HTERT RPE-1 (cell line): ENCODE measurements around the gene NBEA.
"Not testable (repeated sequence)": the region's sequence is repeated elsewhere in the genome, so short reads cannot be mapped to it uniquely, and the experiment has no call there.

Experiments
- in situ Hi-C: fragments of 300-500 bp; cut with MboI; formaldehyde crosslinking; loops from 4 replicates; pipeline ENCODE4 v1.14.3; 2020; ENCODE audit warnings: low sequenced_read_pairs

The NBEA gene

GRCh38 chr13:34944274-34944634 lies 2.2 kb downstream of the NBEA start:
- in situ Hi-C loops, result no loop called here

- in situ Hi-C loops, result no loop called here
These were observed 2.7 kb downstream of the NBEA start for GRCh38 chr13:34944751-34945150.

GRCh38 chr13:34951528-34951927 lies 9.5 kb downstream of the NBEA start:
- in situ Hi-C loops, result no loop called here

DNA sequence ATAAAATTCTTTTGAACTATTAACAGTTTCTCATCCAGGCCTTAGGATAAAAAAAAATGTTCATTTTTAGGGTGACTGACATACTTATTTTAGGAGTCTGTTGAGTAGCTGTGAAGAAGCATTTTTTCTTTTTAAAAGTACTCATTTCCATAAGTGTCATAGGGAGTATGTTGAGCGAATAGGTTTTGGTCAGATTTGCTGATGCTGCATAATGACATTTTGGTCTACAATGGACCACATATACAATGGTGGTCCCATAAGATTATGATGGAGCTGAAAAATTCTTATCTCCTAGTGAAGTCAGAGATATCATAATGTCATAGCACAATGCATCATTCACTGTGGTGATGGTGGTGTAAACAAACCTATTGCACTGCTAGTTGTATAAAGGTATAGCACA lies 17.4 kb downstream of the NBEA start:
- in situ Hi-C loops, result no loop called here

GRCh38 chr13:34964558-34964957 lies 22.5 kb downstream of the NBEA start:
- in situ Hi-C loops, result no loop called here

DNA sequence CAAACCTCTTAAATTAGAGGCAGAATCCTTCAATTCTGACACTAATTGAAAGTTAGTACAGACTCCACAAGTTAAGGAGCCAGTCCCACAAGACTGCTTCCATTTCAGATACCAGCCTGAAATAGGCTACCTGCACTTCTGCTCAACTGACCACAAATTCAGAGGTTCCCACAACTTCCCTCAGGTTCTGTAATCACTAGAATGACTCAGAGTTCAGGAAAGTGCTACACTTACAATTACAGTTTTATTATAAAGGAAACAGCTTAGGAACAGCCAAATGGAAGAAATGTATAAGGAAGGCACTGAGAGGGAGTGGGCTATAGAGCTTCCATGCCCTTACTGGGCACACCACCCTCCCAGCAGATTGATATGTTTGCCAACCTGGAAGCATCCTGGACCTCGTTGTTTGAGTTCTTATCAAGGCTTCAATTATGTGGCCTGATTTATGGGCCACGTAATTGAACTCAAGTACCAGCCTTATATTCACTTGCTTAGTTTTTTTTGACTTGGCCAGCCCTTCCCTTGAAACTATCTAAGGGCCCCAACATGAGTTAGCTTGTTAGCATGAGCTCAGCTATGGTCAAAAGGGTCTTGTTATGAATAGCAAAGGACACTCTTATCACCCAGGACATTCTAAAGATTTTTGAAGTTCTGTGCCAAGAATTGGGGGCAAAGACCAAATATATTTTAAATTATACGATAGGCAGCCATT lies 25.9 kb downstream of the NBEA start:
- in situ Hi-C loops, result no loop called here

DNA sequence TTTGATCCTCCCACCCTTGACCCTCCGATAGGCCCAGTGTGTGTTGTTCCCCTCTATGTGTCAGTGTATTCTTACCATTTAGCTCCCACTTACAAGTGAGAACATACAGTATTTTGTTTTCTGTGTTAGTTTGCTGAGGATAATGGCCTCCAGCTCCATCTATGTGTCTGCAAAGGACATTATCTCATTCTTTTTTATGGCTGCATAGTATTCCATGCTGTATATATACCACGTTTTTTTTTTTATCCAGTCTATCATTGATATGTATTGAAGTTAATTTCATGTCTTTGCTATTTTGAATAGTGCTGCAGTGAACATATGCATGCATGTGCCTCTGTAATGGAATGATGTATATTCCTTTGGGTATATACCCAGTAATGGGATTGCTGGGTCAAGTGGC lies 27.5 kb downstream of the NBEA start:
- in situ Hi-C loops, result not testable (repeated sequence)

GRCh38 chr13:34970961-34971360 lies 28.9 kb downstream of the NBEA start:
- in situ Hi-C loops, result no loop called here

- in situ Hi-C loops, result no loop called here
These were observed 29.4 kb downstream of the NBEA start for GRCh38 chr13:34971473-34971872.

DNA sequence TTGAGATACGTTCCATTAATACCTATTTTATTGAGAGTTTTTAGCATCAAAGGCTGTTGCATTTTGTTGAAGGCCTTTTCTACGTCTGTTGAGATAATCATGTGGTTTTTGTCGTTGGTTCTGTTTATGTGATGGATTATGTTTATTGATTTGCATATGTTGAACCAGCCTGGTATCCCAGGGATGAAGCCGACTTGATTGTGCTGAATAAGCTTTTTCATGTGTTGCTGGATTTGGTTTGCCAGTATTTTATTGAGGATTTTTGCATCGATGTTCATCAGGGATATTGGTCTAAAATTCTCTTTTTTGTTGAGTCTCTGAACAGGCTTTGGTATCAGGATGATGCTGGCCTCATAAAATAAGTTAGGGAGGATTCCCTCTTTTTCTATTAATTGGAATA lies 43.1 kb downstream of the NBEA start:
- in situ Hi-C loops, result not testable (repeated sequence)

GRCh38 chr13:34988330-34988791 lies 46.3 kb downstream of the NBEA start:
- in situ Hi-C loops, result no loop called here

DNA sequence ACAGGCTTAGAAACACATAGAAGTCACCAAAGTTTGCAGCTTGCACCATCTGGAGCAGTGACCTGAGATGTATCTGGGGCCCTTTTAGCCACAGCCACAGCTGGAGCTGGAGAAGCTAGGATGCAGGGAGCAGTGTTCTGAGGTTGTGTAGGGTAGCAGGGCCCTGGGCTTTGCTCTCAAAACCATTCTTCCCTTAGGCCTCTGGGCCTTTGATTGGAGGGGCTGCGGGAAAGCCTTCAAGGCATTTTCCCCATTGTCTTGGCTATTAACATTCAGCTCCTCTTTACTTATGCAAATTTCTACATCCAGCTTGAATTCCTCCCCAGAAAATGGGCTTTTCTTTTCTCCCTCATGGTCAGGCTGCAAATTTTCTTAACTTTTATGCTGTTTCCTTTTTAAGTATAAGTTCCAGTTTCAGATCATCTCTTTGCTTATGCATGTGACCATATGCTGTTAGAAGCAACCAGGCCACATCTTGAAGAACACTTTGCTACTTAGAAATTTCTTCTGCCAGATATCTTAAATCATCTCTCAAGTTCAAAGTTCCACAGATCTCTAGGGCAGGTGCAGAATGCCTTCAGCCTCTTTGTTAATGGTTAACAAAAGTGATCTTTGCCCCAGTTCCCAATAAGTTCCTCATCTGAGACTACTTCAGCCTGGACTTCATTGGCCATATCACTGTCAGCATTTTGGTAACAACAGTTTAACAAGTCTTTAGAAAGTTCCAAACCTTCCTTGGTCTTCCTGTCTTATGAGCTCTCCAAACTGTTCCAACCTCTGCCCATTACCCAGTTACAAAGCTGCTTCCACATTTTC lies 48.5 kb downstream of the NBEA start:
- in situ Hi-C loops, result no loop called here

- in situ Hi-C loops, result no loop called here
These were observed 51.4 kb downstream of the NBEA start for GRCh38 chr13:34993470-34993869.

- in situ Hi-C loops, result not testable (repeated sequence)
These were observed 61.7 kb downstream of the NBEA start for GRCh38 chr13:35003734-35004133.

- in situ Hi-C loops, result no loop called here
These were observed 63.0 kb downstream of the NBEA start for GRCh38 chr13:35005051-35005450.

DNA sequence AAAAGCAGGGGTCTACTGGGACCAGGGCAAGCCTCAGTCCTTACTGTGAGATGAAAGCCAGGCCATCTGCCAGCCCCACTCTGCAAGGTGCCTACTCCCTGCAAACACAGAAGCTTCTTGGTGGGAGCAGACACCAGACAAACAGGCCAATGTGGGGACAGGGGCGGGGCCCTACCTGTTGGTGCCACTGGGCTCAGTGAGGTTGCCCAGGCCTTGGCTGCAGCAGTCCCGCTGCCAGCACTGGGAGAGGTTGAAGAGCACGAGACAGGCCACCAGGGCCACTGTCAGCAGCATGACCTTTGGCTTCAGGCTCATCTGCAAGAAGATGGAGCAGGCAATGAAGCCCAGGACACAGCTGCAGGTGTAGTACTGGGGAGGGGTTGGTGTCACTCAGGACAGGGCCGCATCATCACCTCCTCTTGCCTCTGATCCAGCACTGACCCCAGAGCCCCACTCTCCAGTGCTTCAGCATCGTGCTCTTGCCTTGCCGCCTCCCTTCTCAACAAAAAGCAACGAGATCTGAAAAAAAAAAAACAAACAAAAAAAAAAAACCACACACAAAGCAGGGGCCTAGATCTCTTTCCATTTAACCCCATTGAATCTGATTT lies 72.6 kb downstream of the NBEA start:
- in situ Hi-C loops, result no loop called here

- in situ Hi-C loops, result no loop called here
These were observed 74.5 kb downstream of the NBEA start for GRCh38 chr13:35016362-35017112.

- in situ Hi-C loops, result no loop called here
These were observed 83.2 kb downstream of the NBEA start for GRCh38 chr13:35025314-35025713.

DNA sequence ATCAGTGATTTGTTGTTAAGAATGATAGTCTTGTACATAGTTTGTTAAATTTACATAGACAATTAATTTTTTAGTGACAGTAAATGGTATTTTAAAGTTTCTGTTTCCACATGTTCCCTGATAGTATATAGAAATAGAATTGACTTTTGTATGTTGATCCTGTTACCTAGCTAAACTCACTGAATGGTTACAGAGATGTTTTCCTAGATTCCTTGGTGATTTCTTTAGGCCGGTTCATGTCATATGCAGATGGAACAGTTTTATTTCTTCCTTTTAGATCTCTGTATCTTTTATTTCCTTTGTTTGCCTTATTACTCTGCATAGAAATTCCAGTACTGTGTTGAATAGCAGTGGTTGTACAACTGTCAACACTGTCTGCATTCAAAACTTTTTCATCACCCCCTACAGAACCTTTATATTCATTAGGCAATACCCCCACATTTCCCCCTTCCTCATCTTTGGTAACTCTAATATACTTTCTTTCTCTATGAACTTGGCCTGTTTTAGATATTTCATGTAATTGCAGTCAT lies 86.3 kb downstream of the NBEA start:
- in situ Hi-C loops, result no loop called here

DNA sequence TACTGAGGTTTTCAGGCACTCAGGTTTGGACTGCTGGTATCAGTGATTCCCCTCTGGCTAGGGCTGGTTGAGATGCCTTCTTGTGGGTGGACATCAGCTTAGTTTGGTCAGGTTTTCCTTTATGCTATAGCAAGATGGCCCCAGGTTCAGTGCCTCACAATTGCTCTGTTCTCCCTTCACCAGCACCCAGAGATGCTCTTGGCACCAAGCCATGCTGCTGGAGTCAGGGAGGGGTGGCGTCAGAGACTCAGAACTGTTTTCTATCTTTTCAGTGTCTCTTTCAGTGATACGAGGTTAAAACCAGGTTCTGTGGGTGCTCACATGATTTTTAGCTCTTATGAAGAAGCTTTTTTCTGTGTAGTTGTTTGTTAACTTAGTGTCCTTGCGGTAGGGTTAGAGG lies 96.9 kb downstream of the NBEA start:
- in situ Hi-C loops, result no loop called here

DNA sequence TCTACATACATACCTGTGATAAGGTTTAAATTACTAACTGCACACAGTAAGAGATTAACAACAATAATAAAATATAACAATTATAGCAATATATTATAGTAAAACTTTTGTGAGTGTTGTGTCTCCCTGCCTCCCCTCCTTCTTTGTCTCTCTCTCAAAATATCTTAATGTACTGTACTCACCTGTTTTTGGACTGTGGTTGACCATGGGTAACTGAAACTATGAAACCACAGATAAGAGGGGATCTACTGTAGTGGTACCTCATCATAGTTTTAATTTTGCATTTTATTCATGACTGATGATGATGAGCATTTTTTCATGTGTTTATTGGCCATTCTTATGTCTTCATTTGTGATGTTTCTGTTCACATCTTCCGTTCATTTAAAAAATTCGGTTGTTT lies 104.5 kb downstream of the NBEA start:
- in situ Hi-C loops, result no loop called here
